ENCODE results near the gene MCAM.
A peak's percentile ranks its signal among the peaks of the same experiment; 100 is the strongest.

Gene MCAM

DNA sequence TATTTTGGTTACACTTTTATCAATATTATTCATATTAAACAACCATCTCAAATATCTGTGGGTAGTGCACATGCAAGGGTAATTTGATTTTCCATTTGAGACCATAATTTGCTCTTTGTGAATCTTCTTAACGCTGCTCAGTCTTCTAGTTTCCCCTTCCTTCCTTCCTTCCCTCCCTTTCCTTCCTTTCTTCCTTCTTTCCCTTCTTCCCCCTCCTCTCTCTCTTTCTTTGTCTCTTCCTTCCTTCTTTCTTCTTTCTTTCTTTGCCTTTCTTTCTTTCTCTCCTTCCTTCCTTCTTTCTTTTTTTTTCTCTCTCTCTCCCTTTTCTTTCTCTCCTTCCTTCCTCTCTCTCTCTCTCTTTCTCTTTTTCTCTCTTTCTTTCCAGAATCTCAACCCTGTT, 13.3 kb upstream of the MCAM start:
- no peak for DNase-seq (ENCODE audit: low spot score)

DNA sequence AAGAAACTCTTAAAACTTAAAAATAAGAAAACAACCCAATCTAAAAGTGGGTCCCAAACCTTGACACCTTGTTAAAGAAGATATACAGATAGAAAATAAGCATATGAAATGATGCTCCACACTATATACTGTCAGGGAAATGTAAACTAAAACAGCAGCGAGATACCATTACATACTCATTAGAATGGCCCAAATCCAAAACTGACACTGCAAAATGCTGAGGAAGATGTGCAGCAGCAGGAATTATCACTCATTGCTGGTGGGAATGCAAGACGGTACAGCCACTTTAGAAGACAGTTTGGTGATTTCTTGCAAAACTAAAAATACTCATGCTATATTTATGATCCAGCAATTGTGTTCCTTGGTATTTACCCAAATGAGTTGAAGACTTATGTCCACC, 12.4 kb upstream of the MCAM start:
- no peak for DNase-seq (ENCODE audit: low spot score)

DNA sequence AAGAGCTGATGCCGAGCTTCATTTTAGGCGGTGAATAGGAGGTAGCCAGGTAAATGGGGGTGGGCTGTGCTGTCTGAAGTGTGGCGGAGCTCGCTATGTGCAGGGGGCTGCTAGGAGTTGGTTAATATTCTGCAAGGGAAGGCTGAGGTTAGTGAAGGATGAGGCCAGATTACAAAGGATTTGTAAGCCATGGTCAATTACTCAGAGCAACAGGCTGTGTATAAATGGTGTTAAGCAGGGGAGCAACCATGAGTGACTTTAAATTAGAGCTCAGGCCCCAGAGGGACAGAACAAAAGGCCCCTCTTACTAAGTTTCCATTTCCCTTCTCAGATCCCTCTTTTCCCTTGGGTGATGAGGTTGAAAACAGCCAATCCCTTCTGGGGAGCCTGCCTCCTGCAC, 7.3 kb upstream of the MCAM start:
- no peak for DNase-seq (ENCODE audit: low spot score)

GRCh38 chr11:119323532-119324033, 6.7 kb upstream of the MCAM start:
- DNase-seq (ENCODE audit: low spot score): peak; percentile 81

- no peak for DNase-seq (ENCODE audit: low spot score)
These were observed 6.1 kb upstream of the MCAM start for GRCh38 chr11:119322921-119323531.

- DNase-seq (ENCODE audit: low spot score): no peak
These were observed 5.4 kb upstream of the MCAM start for GRCh38 chr11:119322360-119322739.

DNA sequence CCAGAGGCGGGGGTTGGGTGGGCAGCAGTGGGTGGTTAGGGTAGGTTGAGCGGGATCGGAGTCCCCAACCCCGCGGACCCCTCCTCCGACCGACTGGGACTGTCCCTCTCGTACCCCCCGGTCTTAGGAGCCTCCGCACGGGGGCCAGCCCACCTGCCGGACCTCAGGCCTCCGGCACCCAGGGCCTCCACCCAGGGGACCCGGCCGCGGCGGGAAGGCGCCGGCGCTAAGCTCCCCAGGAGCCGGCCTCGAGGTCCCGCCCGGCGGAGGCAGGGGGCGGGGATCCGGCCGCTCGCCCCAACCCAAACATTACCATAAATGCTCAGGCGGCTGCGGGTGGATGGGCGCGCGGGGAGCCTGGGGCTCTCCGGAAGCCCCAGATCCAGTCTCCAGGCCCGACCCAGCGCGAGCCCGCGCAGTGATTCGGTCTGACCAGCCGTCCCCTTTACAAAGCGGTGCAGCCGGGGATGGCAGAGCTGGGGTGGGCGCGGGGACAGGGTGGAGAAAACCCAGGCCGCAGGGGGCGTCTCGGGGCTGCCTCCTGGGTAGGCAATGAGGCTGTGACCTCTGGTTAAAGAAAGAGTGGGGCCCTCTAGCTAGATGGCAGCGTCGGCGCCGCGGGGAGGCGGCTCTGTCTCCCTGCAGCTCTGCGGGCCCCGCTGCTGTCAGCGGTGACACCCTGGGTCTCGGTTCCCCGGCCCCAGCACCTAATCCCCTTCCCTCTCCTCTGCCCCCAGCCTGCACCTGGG, 4.0 kb upstream of the MCAM start:
- no peak for DNase-seq (ENCODE audit: low spot score)

- no peak for DNase-seq (ENCODE audit: low spot score)
These were observed 3.4 kb upstream of the MCAM start for GRCh38 chr11:119320240-119320775.

DNA sequence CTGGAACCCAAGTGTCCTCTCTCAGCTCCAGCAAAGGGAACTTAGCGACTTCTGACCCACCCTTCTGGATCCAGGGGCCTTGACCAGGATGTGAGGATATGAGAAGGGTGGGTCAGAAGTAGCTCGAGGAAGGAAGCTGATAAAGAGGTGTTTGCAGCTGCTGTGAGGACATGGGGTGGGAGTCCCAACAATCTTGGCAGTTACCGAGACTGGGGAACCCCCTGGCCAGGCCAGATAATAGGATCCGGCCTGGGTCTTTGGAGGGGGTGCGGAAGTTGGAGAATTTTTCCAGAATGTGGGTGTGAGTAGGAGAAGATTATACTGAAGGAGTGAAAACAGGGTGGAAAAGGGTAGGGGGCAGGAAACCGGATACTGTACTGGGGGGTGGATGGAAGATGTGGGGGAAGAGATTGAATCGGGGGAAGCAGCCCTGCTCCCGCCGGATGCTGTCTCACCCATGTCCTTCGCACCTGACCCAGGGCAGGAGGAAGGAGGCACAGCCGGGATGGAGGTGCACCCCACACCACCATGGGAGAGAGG, 2.8 kb upstream of the MCAM start:
- no peak for DNase-seq (ENCODE audit: low spot score)

DNA sequence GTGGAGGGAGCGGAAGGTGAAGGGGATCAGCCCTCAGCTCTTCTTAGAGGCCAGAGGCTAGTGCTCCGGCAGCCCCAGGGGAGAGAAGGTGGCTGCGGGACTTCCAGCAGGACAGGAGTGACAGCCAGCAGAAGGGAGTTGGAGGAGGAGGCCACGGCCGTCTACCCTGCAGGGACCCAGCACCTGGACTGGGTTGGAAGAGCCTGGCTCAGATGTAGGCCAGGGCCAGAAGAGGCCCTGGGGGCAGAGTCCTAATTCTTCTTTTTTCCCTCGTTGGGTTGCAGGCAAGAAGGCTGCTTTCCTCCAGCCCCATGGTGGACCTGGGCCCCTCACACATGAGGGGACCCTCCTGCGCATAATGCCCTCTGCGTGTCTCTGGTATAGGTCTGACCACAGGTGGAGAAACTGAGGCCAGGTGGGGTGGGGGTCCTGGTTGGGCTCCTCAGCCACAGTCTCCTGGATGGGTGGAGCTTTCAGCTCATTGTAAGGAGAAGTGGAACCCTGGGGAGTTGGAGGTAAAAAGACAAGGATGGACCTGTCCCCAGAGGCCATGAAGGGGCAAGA, 2.3 kb upstream of the MCAM start:
- DNase-seq (ENCODE audit: low spot score): no peak

DNA sequence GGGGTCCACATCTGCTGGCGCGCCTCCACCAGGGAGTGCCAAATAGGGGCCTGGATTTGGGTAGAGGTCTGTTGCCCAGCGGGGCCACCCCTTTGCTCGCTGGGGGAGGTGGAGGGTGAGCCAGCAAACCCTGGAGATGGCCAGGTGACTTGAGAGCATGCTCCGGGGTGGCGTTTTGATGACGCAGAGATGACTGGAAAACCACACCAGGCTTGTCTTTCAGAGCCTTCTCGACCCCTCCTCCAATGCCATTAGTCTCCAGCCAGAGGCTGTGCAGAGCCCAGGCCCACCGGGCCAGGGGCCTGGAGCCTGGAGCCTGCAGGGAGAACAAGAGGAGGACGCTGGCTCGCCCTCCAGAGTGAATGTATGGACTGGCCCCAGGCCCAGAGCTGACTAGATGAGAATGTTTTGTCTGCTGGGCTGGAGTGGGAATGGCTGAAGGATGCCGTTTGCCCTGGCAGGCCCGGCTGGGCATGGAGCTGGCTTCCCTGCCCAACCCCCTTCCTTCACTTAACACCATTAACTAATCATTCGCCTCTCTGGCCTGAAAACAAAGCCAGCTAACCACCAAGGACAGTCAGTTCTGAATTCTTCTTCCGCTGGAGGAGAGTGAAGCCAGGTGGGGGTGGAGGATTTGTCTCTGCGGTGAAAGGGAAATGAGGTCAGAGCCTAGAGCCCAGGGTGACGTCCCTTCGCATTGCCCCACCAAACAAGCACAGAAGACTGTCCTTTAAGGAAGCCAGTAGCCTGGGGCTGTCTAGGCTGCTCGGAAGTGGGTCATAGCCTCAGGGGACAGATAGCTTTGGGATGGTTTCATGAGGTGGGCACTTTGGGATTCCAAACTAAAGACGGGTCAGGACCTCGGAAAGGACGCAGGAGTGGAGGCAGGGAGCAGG, 1.6 kb upstream of the MCAM start:
- DNase-seq (ENCODE audit: low spot score): no peak

DNA sequence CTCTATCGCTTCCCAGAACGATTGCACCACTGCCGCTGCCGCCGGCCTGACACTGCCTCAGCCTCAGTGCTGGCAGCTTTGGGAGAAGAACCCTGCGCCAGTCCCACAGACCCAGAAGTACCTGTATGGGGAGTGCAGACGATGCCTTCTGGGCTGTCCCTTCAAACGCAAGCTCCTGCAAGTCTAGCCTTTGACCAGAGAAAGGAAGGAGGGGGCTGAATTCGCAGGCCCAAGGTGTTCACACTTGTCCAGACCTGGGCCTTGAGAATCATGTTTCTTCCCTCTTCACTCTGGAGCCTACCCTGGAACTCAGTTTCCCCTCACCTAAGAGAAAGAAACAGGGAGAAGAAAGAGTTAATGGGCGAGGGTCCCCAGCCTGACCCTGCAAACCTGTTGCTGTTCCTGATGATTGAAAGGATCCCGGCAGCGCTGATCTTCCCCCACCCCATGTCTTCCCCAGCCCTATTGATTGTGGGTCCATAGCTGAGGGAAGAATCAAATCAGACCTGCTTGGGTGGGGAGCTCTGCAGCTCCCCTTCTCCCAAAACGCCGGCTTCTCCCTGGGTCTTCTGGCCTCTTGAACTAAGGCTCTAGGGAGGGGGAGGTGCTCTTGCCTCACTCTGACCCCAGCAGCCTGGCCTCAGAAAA, 786 bp upstream of the MCAM start:
- no peak for DNase-seq (ENCODE audit: low spot score)

GRCh38 chr11:119316016-119316728, 758 bp downstream of the MCAM start:
- no peak for DNase-seq (ENCODE audit: low spot score)

GRCh38 chr11:119315131-119316015, 1.6 kb downstream of the MCAM start:
- no peak for DNase-seq (ENCODE audit: low spot score)

DNA sequence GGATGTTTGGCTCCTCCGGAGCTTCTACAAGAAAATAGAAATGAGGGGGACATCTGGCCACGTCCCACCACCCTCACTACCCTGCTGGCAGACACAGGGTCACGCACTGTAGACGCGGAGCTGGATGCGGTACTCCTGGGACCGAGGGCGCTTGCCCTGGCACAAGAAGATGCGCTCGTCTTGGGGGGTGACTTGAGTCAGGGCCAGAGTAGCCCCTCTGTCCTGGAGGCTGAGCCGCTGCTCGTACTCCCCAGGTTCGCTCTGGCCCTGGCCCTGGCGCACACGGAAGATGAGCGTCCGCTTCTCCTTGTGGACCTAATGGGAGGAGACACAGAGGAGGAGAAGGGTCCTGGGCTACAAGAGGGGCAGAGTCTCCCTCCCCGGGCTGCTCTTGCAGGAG, 2.2 kb downstream of the MCAM start:
- DNase-seq (ENCODE audit: low spot score): no peak

GRCh38 chr11:119310682-119311052, 6.3 kb downstream of the MCAM start:
- no peak for DNase-seq (ENCODE audit: low spot score)

- DNase-seq (ENCODE audit: low spot score): no peak
These were observed 6.8 kb downstream of the MCAM start for GRCh38 chr11:119309953-119310681.

- no peak for DNase-seq (ENCODE audit: low spot score)
These were observed 7.5 kb downstream of the MCAM start for GRCh38 chr11:119309411-119309810.

- DNase-seq (ENCODE audit: low spot score): no peak
These were observed 9.0 kb downstream of the MCAM start for GRCh38 chr11:119307974-119308373.

Measured in left forelimb (tissue), 1 donor.